ENCODE measurements around the gene MSRB2.

Gene MSRB2

DNA sequence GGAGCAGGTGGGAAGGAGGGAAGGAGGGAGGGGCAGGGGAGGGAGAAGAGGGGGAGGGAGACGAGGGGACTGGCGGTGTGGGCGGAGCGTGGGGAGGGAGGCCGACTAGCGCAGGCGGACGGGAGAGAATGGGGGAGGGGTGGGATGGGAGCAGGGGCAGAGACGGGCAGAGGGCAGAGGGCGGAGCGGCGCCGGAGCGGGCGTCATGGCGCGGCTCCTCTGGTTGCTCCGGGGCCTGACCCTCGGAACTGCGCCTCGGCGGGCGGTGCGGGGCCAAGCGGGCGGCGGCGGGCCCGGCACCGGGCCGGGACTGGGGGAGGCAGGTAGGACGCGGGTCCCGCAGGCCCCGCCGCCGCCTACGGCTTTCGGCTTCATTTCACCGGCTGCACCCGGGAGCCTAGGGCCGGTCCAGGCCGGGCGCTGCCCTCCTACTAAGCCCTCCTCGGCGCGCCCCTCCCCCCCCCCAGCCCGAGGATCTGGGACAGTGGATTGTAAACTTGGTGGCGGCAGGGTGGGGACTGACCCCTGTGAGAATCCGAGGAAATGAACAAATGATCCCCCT, at the start of gene MSRB2:
TSS of gene MSRB2 (plus strand) at position 176 of the 562 bp plus-strand sequence. CDS start at position 206, 30 bp downstream.
- no peaks in the 10 kb centered on the region for H3K27me3 Mint-ChIP-seq
- DNase-seq (peak; percentile 49), ATAC-seq (replicated peaks) (peak; percentile 79 to 81)
- H3K4me3 Mint-ChIP-seq, result peak within 1 kb of the TSS; percentile 93 to 97
- H3K4me1 Mint-ChIP-seq, result peaks cover 12 to 18% of the 10 kb centered on the region in 2 donors
- H3K9me3 Mint-ChIP-seq, result peaks cover 0 to 5% of the 10 kb centered on the region in 2 donors
- H3K27ac Mint-ChIP-seq, result peak within 1 kb of the TSS; percentile 90
- H3K36me3 Mint-ChIP-seq, result no peaks in the 10 kb centered on the region

- H3K36me3 Mint-ChIP-seq, result no peaks in the 10 kb centered on the region
- H3K4me1 Mint-ChIP-seq, result no peaks in the 10 kb centered on the region
- ATAC-seq (replicated peaks) (no peak), DNase-seq (no peak)
- no peak overlapping the region for H3K27ac Mint-ChIP-seq
- H3K4me3 Mint-ChIP-seq, result no peak overlapping the region
- H3K27me3 Mint-ChIP-seq, result peaks cover 4 to 15% of the 10 kb centered on the region in 2 donors
- no peaks in the 10 kb centered on the region for H3K9me3 Mint-ChIP-seq
Observed at GRCh38 chr10:23046027-23046426, 49.4 kb upstream of the MSRB2 start.

DNA sequence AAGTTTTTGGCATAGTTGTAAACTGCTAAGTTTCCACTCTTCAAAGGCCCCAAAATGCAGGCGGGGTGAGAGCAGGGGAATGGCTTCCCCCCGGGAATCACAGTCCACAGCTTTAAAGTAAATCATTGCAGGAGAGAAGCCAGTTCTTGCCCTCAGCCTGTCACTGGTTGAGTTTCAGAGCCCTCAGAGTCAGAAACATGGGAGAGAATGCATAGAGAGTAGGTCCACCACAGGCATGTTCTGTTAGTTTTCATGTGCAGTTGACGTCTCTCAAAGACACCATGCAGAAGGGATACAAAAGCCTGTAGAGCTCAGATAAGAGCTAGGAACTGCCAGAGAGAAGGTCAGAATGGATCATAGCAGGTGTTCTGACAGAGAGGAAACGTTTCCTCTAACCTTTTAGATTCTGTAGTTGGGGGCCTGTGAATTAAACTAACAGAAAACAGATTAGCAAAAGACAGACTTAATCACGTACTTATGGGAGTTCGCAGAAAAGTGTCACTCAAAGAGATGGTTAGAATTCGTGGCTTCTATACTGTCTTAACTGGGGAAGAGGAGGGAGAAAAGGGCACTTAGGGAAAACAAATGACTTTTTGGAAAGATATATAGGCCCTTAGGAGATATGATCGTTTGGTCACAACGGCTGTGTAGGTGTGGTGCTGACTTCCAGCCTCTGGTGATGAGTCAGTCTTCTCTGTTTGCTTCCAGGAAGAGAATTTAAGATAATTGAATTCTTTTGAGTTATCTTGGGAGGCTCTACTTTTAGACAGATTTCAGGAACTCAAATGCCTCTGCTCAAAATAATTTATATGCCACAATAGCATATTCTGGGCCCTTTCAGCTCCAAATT, 48.0 kb upstream of the MSRB2 start:
- Mint-ChIP-seq H3K27me3 (peaks cover 12 to 17% of the 10 kb centered on the region in 2 donors), H3K36me3 (no peaks in the 10 kb centered on the region), H3K9me3 (no peaks in the 10 kb centered on the region), H3K4me3 (no peak overlapping the region), H3K4me1 (no peaks in the 10 kb centered on the region), H3K27ac (no peak overlapping the region)
- ATAC-seq (replicated peaks) (no peak), DNase-seq (no peak)

- Mint-ChIP-seq H3K4me1 (no peaks in the 10 kb centered on the region), H3K36me3 (no peaks in the 10 kb centered on the region), H3K27me3 (peaks cover 12 to 16% of the 10 kb centered on the region in 2 donors), H3K27ac (no peak overlapping the region), H3K4me3 (no peak overlapping the region), H3K9me3 (no peaks in the 10 kb centered on the region)
- no peak for ATAC-seq (replicated peaks)
- DNase-seq, result no peak
Observed at GRCh38 chr10:23048191-23048590, 47.2 kb upstream of the MSRB2 start.

DNA sequence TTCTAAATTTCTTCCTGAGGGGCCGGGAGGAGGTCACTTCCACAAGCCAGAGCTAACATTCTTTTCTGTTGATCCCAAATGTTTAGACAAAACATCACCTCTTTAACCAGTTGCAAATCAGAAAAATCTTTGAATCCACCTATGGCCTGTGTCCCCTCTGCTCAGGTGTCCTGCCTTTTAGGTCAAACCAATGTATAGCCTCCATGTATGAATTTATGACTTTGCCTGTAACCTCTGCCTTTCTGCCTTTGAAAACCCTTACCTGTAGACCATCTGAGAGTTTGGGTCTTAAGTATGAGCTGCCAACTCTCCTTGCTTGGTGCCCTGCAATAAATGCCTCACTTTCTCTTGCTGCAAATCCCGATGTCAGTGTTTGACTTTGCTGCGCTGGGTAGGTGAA, 44.1 kb upstream of the MSRB2 start:
- H3K36me3 Mint-ChIP-seq, result no peaks in the 10 kb centered on the region
- no peak for DNase-seq
- no peak overlapping the region for H3K27ac Mint-ChIP-seq
- peaks cover 14 to 20% of the 10 kb centered on the region in 2 donors for H3K27me3 Mint-ChIP-seq
- H3K4me1 Mint-ChIP-seq, result no peaks in the 10 kb centered on the region
- H3K9me3 Mint-ChIP-seq, result no peaks in the 10 kb centered on the region
- no peak overlapping the region for H3K4me3 Mint-ChIP-seq
- no peak for ATAC-seq (replicated peaks)

DNA sequence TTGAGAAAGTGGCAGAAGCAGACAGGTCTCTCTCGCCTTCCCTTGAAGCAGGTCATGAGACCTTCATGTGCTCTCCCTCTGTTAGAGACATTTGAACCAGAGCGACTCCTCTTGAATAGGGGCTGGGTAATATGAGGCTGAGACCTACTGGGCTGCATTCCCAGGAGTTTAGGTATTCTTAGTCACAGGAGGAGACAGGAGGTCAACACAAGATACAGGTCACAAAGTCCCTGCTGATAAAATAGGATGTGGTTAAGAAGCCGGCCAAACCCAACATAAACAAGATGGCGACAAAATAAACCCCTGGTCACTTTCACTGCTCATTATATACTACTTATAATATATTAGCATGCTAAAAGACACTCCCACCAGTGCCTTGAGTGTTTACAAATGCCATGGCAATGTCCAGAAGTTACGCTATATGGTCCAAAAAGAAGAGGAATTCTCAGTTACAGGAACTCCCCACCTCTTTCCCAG, 43.5 kb upstream of the MSRB2 start:
- ATAC-seq (replicated peaks) (no peak), DNase-seq (no peak)
- no peaks in the 10 kb centered on the region for H3K4me1 Mint-ChIP-seq
- peaks cover 20 to 26% of the 10 kb centered on the region in 2 donors for H3K27me3 Mint-ChIP-seq
- no peaks in the 10 kb centered on the region for H3K36me3 Mint-ChIP-seq
- no peak overlapping the region for H3K4me3 Mint-ChIP-seq
- H3K27ac Mint-ChIP-seq, result no peak overlapping the region
- H3K9me3 Mint-ChIP-seq, result no peaks in the 10 kb centered on the region

- Mint-ChIP-seq H3K4me1 (no peaks in the 10 kb centered on the region), H3K27me3 (peaks cover 21 to 28% of the 10 kb centered on the region in 2 donors), H3K36me3 (no peaks in the 10 kb centered on the region), H3K27ac (no peak overlapping the region), H3K9me3 (no peaks in the 10 kb centered on the region), H3K4me3 (no peak overlapping the region)
- DNase-seq (no peak), ATAC-seq (replicated peaks) (no peak)
Observed at GRCh38 chr10:23053036-23053435, 42.3 kb upstream of the MSRB2 start.

GRCh38 chr10:23055424-23056185, 39.8 kb upstream of the MSRB2 start:
- peaks cover 24 to 25% of the 10 kb centered on the region in 2 donors for H3K27me3 Mint-ChIP-seq
- DNase-seq, result no peak
- H3K27ac Mint-ChIP-seq, result no peak overlapping the region
- no peak for ATAC-seq (replicated peaks)
- no peaks in the 10 kb centered on the region for H3K4me1 Mint-ChIP-seq
- no peak overlapping the region for H3K4me3 Mint-ChIP-seq
- no peaks in the 10 kb centered on the region for H3K36me3 Mint-ChIP-seq
- peaks cover 4 to 5% of the 10 kb centered on the region in 2 donors for H3K9me3 Mint-ChIP-seq

- H3K27me3 Mint-ChIP-seq, result peaks cover 25 to 28% of the 10 kb centered on the region in 2 donors
- ATAC-seq (replicated peaks) (no peak), DNase-seq (no peak)
- H3K36me3 Mint-ChIP-seq, result no peaks in the 10 kb centered on the region
- no peak overlapping the region for H3K27ac Mint-ChIP-seq
- H3K4me1 Mint-ChIP-seq, result no peaks in the 10 kb centered on the region
- peaks cover 4 to 5% of the 10 kb centered on the region in 2 donors for H3K9me3 Mint-ChIP-seq
- no peak overlapping the region for H3K4me3 Mint-ChIP-seq
Observed at GRCh38 chr10:23056186-23056579, 39.2 kb upstream of the MSRB2 start.

GRCh38 chr10:23058366-23058765, 37.0 kb upstream of the MSRB2 start:
- ATAC-seq (replicated peaks) (no peak), DNase-seq (no peak)
- Mint-ChIP-seq H3K36me3 (no peaks in the 10 kb centered on the region), H3K9me3 (peaks cover 4 to 5% of the 10 kb centered on the region in 2 donors), H3K4me3 (no peak overlapping the region), H3K27ac (no peak overlapping the region), H3K4me1 (no peaks in the 10 kb centered on the region), H3K27me3 (peaks cover 24 to 25% of the 10 kb centered on the region in 2 donors)

DNA sequence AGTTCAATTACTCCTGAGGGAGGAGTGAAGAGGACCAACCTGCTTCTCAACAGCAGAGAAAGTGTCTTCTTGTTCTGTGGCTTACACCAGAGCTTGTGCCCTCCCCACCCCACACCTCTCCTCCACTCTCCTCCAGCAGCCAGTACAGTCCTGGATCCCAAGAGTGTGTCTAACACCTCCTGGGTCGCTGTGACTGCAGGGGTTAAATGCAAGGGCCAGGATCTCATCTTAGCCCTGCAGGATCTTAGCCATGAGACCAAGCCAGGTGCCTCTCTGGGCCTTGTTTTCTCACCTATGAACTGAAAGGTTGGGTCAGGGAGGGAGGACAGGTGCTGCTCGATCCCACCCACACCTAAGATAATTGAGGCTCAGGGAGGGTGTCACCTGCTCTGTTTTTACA, 34.5 kb upstream of the MSRB2 start:
- no peaks in the 10 kb centered on the region for H3K36me3 Mint-ChIP-seq
- ATAC-seq (replicated peaks) (no peak), DNase-seq (no peak)
- no peaks in the 10 kb centered on the region for H3K4me1 Mint-ChIP-seq
- H3K9me3 Mint-ChIP-seq, result peaks cover 4 to 5% of the 10 kb centered on the region in 2 donors
- no peak overlapping the region for H3K27ac Mint-ChIP-seq
- peaks cover 28 to 35% of the 10 kb centered on the region in 2 donors for H3K27me3 Mint-ChIP-seq
- no peak overlapping the region for H3K4me3 Mint-ChIP-seq

GRCh38 chr10:23063045-23063972, 32.1 kb upstream of the MSRB2 start:
- Mint-ChIP-seq H3K4me3 (no peak overlapping the region), H3K27ac (no peak overlapping the region), H3K36me3 (no peaks in the 10 kb centered on the region), H3K27me3 (peaks cover 22 to 31% of the 10 kb centered on the region in 2 donors), H3K4me1 (peaks cover 3 to 5% of the 10 kb centered on the region in 2 donors), H3K9me3 (peaks cover 4 to 5% of the 10 kb centered on the region in 2 donors)
- DNase-seq (no peak), ATAC-seq (replicated peaks) (no peak)

DNA sequence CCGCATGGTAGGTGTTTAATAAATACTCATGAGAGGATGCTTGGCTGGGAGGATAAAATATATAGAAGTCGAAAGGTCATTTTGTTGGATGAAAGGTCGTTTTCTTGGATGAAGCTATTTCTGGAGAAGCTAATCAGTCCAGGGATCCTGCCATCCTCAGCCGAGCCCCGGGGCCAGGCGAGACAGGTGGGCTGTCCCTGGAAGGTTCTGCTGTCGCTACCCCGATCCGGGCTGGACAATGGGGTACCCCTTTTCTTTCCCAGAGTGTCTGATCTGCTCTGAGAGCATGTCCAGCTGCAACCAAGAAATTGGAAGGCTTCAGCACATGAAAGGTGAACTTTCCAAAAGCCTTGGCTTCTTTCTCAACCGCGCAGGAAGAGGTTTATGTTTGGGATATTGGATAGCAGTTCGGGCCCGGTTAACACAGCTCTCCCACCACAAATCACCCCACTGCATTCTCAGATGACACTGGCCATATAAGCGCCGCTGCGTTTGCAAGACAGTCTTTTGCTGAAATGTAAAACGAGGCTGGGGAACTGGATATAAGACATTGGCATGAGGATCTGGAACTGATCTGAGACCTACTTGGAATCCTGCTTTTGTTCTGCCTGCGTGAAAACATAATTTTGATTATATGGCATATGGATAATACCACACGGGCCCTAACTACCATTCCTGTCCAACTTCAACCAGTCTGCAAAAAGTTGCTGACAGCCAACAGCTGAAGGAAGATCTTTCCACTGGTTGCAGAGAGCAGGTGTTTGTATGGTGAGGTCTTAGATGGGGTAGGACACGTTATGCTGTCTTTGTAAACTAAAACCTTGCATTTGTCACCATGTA, 31.2 kb upstream of the MSRB2 start:
- Mint-ChIP-seq H3K27me3 (peaks cover 24 to 36% of the 10 kb centered on the region in 2 donors), H3K4me1 (peaks cover 3 to 6% of the 10 kb centered on the region in 2 donors), H3K27ac (no peak overlapping the region), H3K36me3 (no peaks in the 10 kb centered on the region), H3K9me3 (peaks cover 2 to 4% of the 10 kb centered on the region in 2 donors), H3K4me3 (no peak overlapping the region)
- DNase-seq, result no peak
- no peak for ATAC-seq (replicated peaks)
